Lung (tissue), 12 donors: ENCODE measurements around the gene ANKS1B. TPM values are rescaled to one million over a fixed set of nuclear protein-coding genes. Genes with fewer than 3 reads are reported as not detected.

ENCODE experiments used
- ATAC-seq: fragments of 200-7000 bp; cut with Tn5 transposase; one replicate; pipeline ENCODE4 v1.9.1; 2020; ENCODE audit warnings: moderate number of reproducible peaks; ENCODE audit not compliant: insufficient read depth, low FRiP score
- DNase-seq, 3 donors: peaks; one replicate each; pipeline ENCODE4 v3.0.0-alpha.2; 2013 to 2017
- H3K27ac ChIP-seq, 2 donors: one replicate each; pipeline ENCODE4 v1.5.1; 2013; ENCODE audit warnings: mild to moderate bottlenecking in 2 of 2, moderate library complexity in 2 of 2, control low read depth in 1 of 2, inconsistent platforms in 1 of 2, low read depth in 1 of 2, low read length in 1 of 2
- H3K27me3 ChIP-seq, 3 donors: one replicate each; pipeline ENCODE4 v1.5.1; 2013; ENCODE audit warnings: low read length in 2 of 3; ENCODE audit not compliant: control insufficient read depth in 3 of 3, insufficient read depth in 3 of 3
- H3K36me3 ChIP-seq, 4 donors: one replicate each; pipeline ENCODE4 v1.5.1; 2013; ENCODE audit warnings: low read length in 4 of 4, mild to moderate bottlenecking in 1 of 4, moderate library complexity in 1 of 4; ENCODE audit not compliant: control insufficient read depth in 4 of 4, insufficient read depth in 4 of 4
- H3K4me1 ChIP-seq, 5 donors: one replicate each; pipeline ENCODE4 v1.5.1; 2013; ENCODE audit warnings: low read length in 5 of 5, mild to moderate bottlenecking in 2 of 5, moderate library complexity in 1 of 5; ENCODE audit not compliant: control insufficient read depth in 5 of 5, insufficient read depth in 5 of 5
- H3K4me3 ChIP-seq: one replicate; pipeline ENCODE4 v1.5.1; 2013; ENCODE audit warnings: mild to moderate bottlenecking, control low read depth, moderate library complexity
- H3K9ac ChIP-seq, 2 donors: one replicate each; pipeline ENCODE4 v1.5.1; 2013; ENCODE audit warnings: low read length in 2 of 2, control low read depth in 1 of 2; ENCODE audit not compliant: insufficient read depth in 1 of 2
- H3K9me3 ChIP-seq, 4 donors: one replicate each; pipeline ENCODE4 v1.5.1; 2013; ENCODE audit warnings: low read length in 3 of 4, mild to moderate bottlenecking in 1 of 4, moderate library complexity in 1 of 4; ENCODE audit not compliant: control insufficient read depth in 4 of 4, insufficient read depth in 3 of 4
- WGBS, 2 donors: extraction: QIAGEN DNeasy Blood & Tissue Kit; methylation state at CpG; one replicate each; pipeline ENCODE4 v1.1.7; 2013; 5-methylcytosine and 5-hydroxymethylcytosine counted together
- polyA plus RNA-seq, 2 donors: library from polyadenylated mRNA; stranded (reverse); fragments of 200-250 nt; gene quantifications; one replicate each; pipeline ENCODE4 v1.2.1, GENCODE V29; 2013
- total RNA-seq, 2 donors: library from RNA; depleted of rRNA in 1 of 2; stranded (reverse); fragments of >200 nt in 1 of 2; gene quantifications; one replicate each; pipeline ENCODE4 v1.2.1, GENCODE V29; 2014 to 2021
- TF ChIP-seq, protein P1 (sequence below): IDR thresholded peaks from 2 replicates; pipeline ENCODE4 v1.5.1; 2012; ENCODE audit warnings: mild to moderate bottlenecking; ENCODE audit errors: control extremely low read depth, extremely low read depth
- donor health status: control.
- donor health status: control.
- donor health status: Bipolar disorder and iron deficiency.
- donor health status: healthy.
- donor health status: DM: yes; HTN: yes; CAD: no.

The ANKS1B gene
- total and polyA plus RNA-seq, 4 donors = 0.32 to 10.3 (median 3.7) TPM

- ATAC-seq = no peak
- no peak overlapping the region for H3K27ac ChIP-seq
Measured at GRCh38 chr12:98752726-98753125, 1232.0 kb downstream of the ANKS1B start.

GRCh38 chr12:98751580-98752115, 1233.1 kb downstream of the ANKS1B start:
- DNase-seq = no peak
- 86 to 89% methylated on average over 4 of the region's 4 CpGs for whole genome bisulfite sequencing, 2 donors
- TF ChIP-seq, protein P1, sequence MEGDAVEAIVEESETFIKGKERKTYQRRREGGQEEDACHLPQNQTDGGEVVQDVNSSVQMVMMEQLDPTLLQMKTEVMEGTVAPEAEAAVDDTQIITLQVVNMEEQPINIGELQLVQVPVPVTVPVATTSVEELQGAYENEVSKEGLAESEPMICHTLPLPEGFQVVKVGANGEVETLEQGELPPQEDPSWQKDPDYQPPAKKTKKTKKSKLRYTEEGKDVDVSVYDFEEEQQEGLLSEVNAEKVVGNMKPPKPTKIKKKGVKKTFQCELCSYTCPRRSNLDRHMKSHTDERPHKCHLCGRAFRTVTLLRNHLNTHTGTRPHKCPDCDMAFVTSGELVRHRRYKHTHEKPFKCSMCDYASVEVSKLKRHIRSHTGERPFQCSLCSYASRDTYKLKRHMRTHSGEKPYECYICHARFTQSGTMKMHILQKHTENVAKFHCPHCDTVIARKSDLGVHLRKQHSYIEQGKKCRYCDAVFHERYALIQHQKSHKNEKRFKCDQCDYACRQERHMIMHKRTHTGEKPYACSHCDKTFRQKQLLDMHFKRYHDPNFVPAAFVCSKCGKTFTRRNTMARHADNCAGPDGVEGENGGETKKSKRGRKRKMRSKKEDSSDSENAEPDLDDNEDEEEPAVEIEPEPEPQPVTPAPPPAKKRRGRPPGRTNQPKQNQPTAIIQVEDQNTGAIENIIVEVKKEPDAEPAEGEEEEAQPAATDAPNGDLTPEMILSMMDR = no peak
- no peak overlapping the region for H3K9ac ChIP-seq
- H3K27me3 ChIP-seq = peaks cover 0 to 5% (median 0%) of the 10 kb centered on the region in 3 donors
- H3K4me3 ChIP-seq = no peak overlapping the region
- H3K36me3 ChIP-seq = no peaks in the 10 kb centered on the region
- no peaks in the 10 kb centered on the region for H3K4me1 ChIP-seq
- ATAC-seq = no peak
- no peaks in the 10 kb centered on the region for H3K9me3 ChIP-seq
- no peak overlapping the region for H3K27ac ChIP-seq

More at GRCh38 chr12:98752726-98753125, 1232.0 kb downstream of the ANKS1B start:
- WGBS, 2 donors = 86 to 92% methylated on average over 5 of the region's 5 CpGs
- Histone ChIP-seq H3K36me3 (no peaks in the 10 kb centered on the region), H3K9ac (no peak overlapping the region), H3K4me3 (no peak overlapping the region), H3K9me3 (no peaks in the 10 kb centered on the region), H3K27me3 (no peaks in the 10 kb centered on the region), H3K4me1 (no peaks in the 10 kb centered on the region)
- TF ChIP-seq, protein P1 = no peak
- no peak for DNase-seq

- no peak overlapping the region for H3K9ac ChIP-seq
- H3K9me3 ChIP-seq = no peaks in the 10 kb centered on the region
- DNase-seq (peak in 2 of 3 donors; percentile 20 to 55), ATAC-seq (no peak)
- peaks cover 0 to 10% (median 2%) of the 10 kb centered on the region in 3 donors for H3K27me3 ChIP-seq
- H3K4me3 ChIP-seq = no peak overlapping the region
- TF ChIP-seq, protein P1 = no peak
- H3K4me1 ChIP-seq = peaks cover 0 to 4% (median under 1%) of the 10 kb centered on the region in 5 donors
- no peaks in the 10 kb centered on the region for H3K36me3 ChIP-seq
- no peak overlapping the region for H3K27ac ChIP-seq
- WGBS, 2 donors = 81 to 87% methylated on average over 9 of the region's 9 CpGs
Measured at GRCh38 chr12:98750511-98750910, 1234.2 kb downstream of the ANKS1B start.

DNA sequence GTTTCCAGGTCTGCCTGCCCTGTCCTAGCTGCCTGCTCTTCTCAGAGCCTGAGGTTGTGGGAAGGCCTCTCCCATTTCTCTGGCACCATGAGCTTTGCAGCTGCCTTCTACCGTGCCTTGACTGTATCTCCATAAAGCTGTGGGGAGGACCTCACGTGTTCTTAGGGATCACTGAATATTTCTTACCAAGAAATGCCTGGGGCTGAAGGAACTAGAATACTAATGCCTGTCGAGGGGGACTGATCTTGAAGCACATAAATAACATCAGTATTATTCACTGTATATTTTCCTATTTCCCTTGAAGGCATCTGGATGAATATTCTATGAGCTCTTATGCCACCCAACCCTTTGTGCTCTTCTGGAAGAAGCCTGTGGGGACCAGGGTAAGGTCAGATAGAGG, 1236.3 kb downstream of the ANKS1B start:
- H3K9me3 ChIP-seq = no peaks in the 10 kb centered on the region
- H3K4me3 ChIP-seq = no peak overlapping the region
- peaks cover 0 to 10% (median 2%) of the 10 kb centered on the region in 3 donors for H3K27me3 ChIP-seq
- ATAC-seq (no peak), DNase-seq (no peak)
- WGBS, 2 donors = 86 to 88% methylated on average over 3 of the region's 3 CpGs
- peaks cover 0 to 15% (median 3%) of the 10 kb centered on the region in 5 donors for H3K4me1 ChIP-seq
- no peak overlapping the region for H3K9ac ChIP-seq
- TF ChIP-seq, protein P1 = no peak
- no peaks in the 10 kb centered on the region for H3K36me3 ChIP-seq
- H3K27ac ChIP-seq = no peak overlapping the region
